Trophoblast cell (in vitro differentiated cells and primary cell): ENCODE measurements around the gene TTC39B.

ENCODE experiments used
- DNase-seq, 2 donors: peaks; one replicate each; pipeline ENCODE4 v3.0.0-alpha.2; 2016
- H2AFZ ChIP-seq: 2 replicates; pipeline ENCODE4 v1.6.1; 2013; ENCODE audit warnings: low read length, moderate library complexity, mild to moderate bottlenecking; ENCODE audit not compliant: insufficient read depth, poor library complexity
- H2AK5ac ChIP-seq: 2 replicates; pipeline ENCODE4 v1.6.1; 2013; ENCODE audit warnings: mild to moderate bottlenecking, low read length
- H2BK120ac ChIP-seq: 2 replicates; pipeline ENCODE4 v1.6.1; 2013; ENCODE audit warnings: low read length, mild to moderate bottlenecking, moderate library complexity; ENCODE audit not compliant: insufficient read depth, poor library complexity
- H2BK12ac ChIP-seq: 2 replicates; pipeline ENCODE4 v1.6.1; 2013; ENCODE audit warnings: mild to moderate bottlenecking, low read length, moderate library complexity
- H2BK5ac ChIP-seq: 2 replicates; pipeline ENCODE4 v1.6.1; 2013; ENCODE audit warnings: low read length, low read depth, moderate library complexity, mild to moderate bottlenecking; ENCODE audit not compliant: poor library complexity
- H3K14ac ChIP-seq: 2 replicates; pipeline ENCODE4 v1.6.1; 2013; ENCODE audit warnings: mild to moderate bottlenecking, low read length
- H3K18ac ChIP-seq: 2 replicates; pipeline ENCODE4 v1.6.1; 2013; ENCODE audit warnings: mild to moderate bottlenecking, low read length
- H3K23ac ChIP-seq: 2 replicates; pipeline ENCODE4 v1.6.1; 2013; ENCODE audit warnings: low read length
- H3K27ac ChIP-seq: 2 replicates; pipeline ENCODE4 v1.5.1; 2013; ENCODE audit warnings: low read depth, mild to moderate bottlenecking, inconsistent platforms, low read length, moderate library complexity
- H3K27me3 ChIP-seq: 2 replicates; pipeline ENCODE4 v1.6.1; 2013; ENCODE audit warnings: inconsistent platforms, mild to moderate bottlenecking, low read length, moderate library complexity; ENCODE audit not compliant: insufficient read depth
- H3K36me3 ChIP-seq, 2 experiments: 1 replicate in 1 of 2; 2 replicates in 1 of 2; pipeline ENCODE4 v1.6.1; 2013; ENCODE audit warnings: low read length in 2 of 2, mild to moderate bottlenecking in 2 of 2, moderate library complexity in 1 of 2; ENCODE audit not compliant: insufficient read depth in 2 of 2, control insufficient read depth in 1 of 2
- H3K4ac ChIP-seq: 2 replicates; pipeline ENCODE4 v1.6.1; 2013; ENCODE audit warnings: low read depth, mild to moderate bottlenecking, low read length, moderate library complexity
- H3K4me1 ChIP-seq, 2 experiments: 1 replicate in 1 of 2; 2 replicates in 1 of 2; pipeline ENCODE4 v1.6.1; 2013; ENCODE audit warnings: low read length in 2 of 2, mild to moderate bottlenecking in 2 of 2, moderate library complexity in 1 of 2; ENCODE audit not compliant: insufficient read depth in 2 of 2, control insufficient read depth in 1 of 2
- H3K4me2 ChIP-seq: 2 replicates; pipeline ENCODE4 v1.6.1; 2013; ENCODE audit warnings: inconsistent platforms, mild to moderate bottlenecking, low read length, moderate library complexity
- H3K4me3 ChIP-seq: 2 replicates; pipeline ENCODE4 v1.5.1; 2013; ENCODE audit warnings: mild to moderate bottlenecking, low read depth, low read length, inconsistent platforms
- H3K79me1 ChIP-seq: one replicate; pipeline ENCODE4 v1.6.1; 2013; ENCODE audit warnings: low read length
- H3K79me2 ChIP-seq: 2 replicates; pipeline ENCODE4 v1.6.1; 2013; ENCODE audit warnings: low read length, mild to moderate bottlenecking; ENCODE audit not compliant: control insufficient read depth, insufficient read depth, poor library complexity
- H3K9ac ChIP-seq: 2 replicates; pipeline ENCODE4 v1.6.1; 2013; ENCODE audit warnings: mild to moderate bottlenecking, low read length
- H3K9me3 ChIP-seq: 2 replicates; pipeline ENCODE4 v1.6.1; 2013; ENCODE audit warnings: low read depth, mild to moderate bottlenecking, control low read depth, inconsistent platforms, low read length; ENCODE audit not compliant: insufficient read depth
- H4K12ac ChIP-seq: 2 replicates; pipeline ENCODE4 v1.6.1; 2013; ENCODE audit warnings: low read depth, mild to moderate bottlenecking, low read length, moderate library complexity
- H4K8ac ChIP-seq: 2 replicates; pipeline ENCODE4 v1.6.1; 2013; ENCODE audit warnings: low read depth, mild to moderate bottlenecking, low read length, moderate library complexity
- H4K91ac ChIP-seq: one replicate; pipeline ENCODE4 v1.6.1; 2013; ENCODE audit warnings: low read depth, mild to moderate bottlenecking, low read length, moderate library complexity
- WGBS: extraction: QIAGEN DNeasy Blood & Tissue Kit; methylation state at CpG from one replicate; pipeline ENCODE4 v1.1.7; 2013; ENCODE audit warnings: missing lambda C conversion rate; ENCODE audit not compliant: insufficient read length, insufficient coverage; ENCODE audit errors: extremely low coverage; 5-methylcytosine and 5-hydroxymethylcytosine counted together

The TTC39B gene

GRCh38 chr9:15240927-15241326 is 66.1 kb downstream of the TTC39B start:
- Histone ChIP-seq H3K79me2 (no peaks in the 10 kb centered on the region), H3K18ac (no peak overlapping the region), H2AFZ (no peak overlapping the region), H3K4me3 (no peak overlapping the region), H2BK120ac (no peak overlapping the region), H2BK5ac (no peak overlapping the region), H3K4me2 (no peak overlapping the region), H3K36me3 (no peaks in the 10 kb centered on the region), H3K4ac (no peak overlapping the region), H3K9ac (no peak overlapping the region), H3K9me3 (no peaks in the 10 kb centered on the region), H4K91ac (no peak overlapping the region), H3K14ac (no peak overlapping the region), H3K79me1 (no peaks in the 10 kb centered on the region), H3K27me3 (no peaks in the 10 kb centered on the region), H4K12ac (no peak overlapping the region), H2AK5ac (no peak overlapping the region), H3K23ac (no peak overlapping the region), H3K4me1 (no peaks in the 10 kb centered on the region), H2BK12ac (no peak overlapping the region), H3K27ac (no peak overlapping the region), H4K8ac (no peak overlapping the region)
- WGBS: no CpG with 5 or more reads among the region's 4 CpGs
- DNase-seq: no peak

- Histone ChIP-seq H2BK5ac (no peak overlapping the region), H4K91ac (no peak overlapping the region), H3K4me2 (no peak overlapping the region), H3K9me3 (no peaks in the 10 kb centered on the region), H3K4me1 (no peaks in the 10 kb centered on the region), H3K27ac (no peak overlapping the region), H3K79me1 (no peaks in the 10 kb centered on the region), H2AFZ (no peak overlapping the region), H2BK120ac (no peak overlapping the region), H3K4me3 (no peak overlapping the region), H3K4ac (no peak overlapping the region), H3K36me3 (no peaks in the 10 kb centered on the region), H2BK12ac (no peak overlapping the region), H3K18ac (no peak overlapping the region), H4K12ac (no peak overlapping the region), H3K14ac (no peak overlapping the region), H2AK5ac (no peak overlapping the region), H3K27me3 (no peaks in the 10 kb centered on the region), H4K8ac (no peak overlapping the region), H3K79me2 (no peaks in the 10 kb centered on the region), H3K9ac (no peak overlapping the region), H3K23ac (no peak overlapping the region)
- no CpG with 5 or more reads among the region's 2 CpGs for WGBS
- DNase-seq: no peak
Observed at GRCh38 chr9:15239816-15240215, 67.2 kb downstream of the TTC39B start.

GRCh38 chr9:15238646-15239045 is 68.4 kb downstream of the TTC39B start:
- no peak overlapping the region for H3K4me2 ChIP-seq
- no peaks in the 10 kb centered on the region for H3K4me1 ChIP-seq
- no peak overlapping the region for H3K27ac ChIP-seq
- no peak overlapping the region for H2BK12ac ChIP-seq
- H3K79me2 ChIP-seq: no peaks in the 10 kb centered on the region
- no peak overlapping the region for H4K91ac ChIP-seq
- H3K9me3 ChIP-seq: no peaks in the 10 kb centered on the region
- no peak overlapping the region for H3K4me3 ChIP-seq
- no peak overlapping the region for H3K4ac ChIP-seq
- no peak overlapping the region for H2BK5ac ChIP-seq
- H2BK120ac ChIP-seq: no peak overlapping the region
- no peak overlapping the region for H3K23ac ChIP-seq
- no peak overlapping the region for H4K8ac ChIP-seq
- no peak overlapping the region for H4K12ac ChIP-seq
- no CpG with 5 or more reads among the region's 5 CpGs for WGBS
- H3K18ac ChIP-seq: no peak overlapping the region
- no peaks in the 10 kb centered on the region for H3K27me3 ChIP-seq
- H3K79me1 ChIP-seq: no peaks in the 10 kb centered on the region
- DNase-seq: no peak
- H3K36me3 ChIP-seq: no peaks in the 10 kb centered on the region
- no peak overlapping the region for H3K14ac ChIP-seq
- no peak overlapping the region for H2AFZ ChIP-seq
- H2AK5ac ChIP-seq: no peak overlapping the region
- H3K9ac ChIP-seq: no peak overlapping the region

GRCh38 chr9:15235658-15236057 is 71.4 kb downstream of the TTC39B start:
- H3K27ac ChIP-seq: no peak overlapping the region
- H4K91ac ChIP-seq: no peak overlapping the region
- no peak overlapping the region for H2BK5ac ChIP-seq
- H2BK12ac ChIP-seq: no peak overlapping the region
- H3K23ac ChIP-seq: no peak overlapping the region
- H3K79me2 ChIP-seq: no peaks in the 10 kb centered on the region
- DNase-seq: no peak
- no peaks in the 10 kb centered on the region for H3K79me1 ChIP-seq
- H3K9me3 ChIP-seq: peaks cover 5% of the 10 kb centered on the region
- no peak overlapping the region for H2BK120ac ChIP-seq
- H4K12ac ChIP-seq: no peak overlapping the region
- H2AFZ ChIP-seq: no peak overlapping the region
- no CpG with 5 or more reads among the region's 2 CpGs for WGBS
- H3K4me1 ChIP-seq: no peaks in the 10 kb centered on the region
- H4K8ac ChIP-seq: no peak overlapping the region
- H3K4ac ChIP-seq: no peak overlapping the region
- H2AK5ac ChIP-seq: no peak overlapping the region
- H3K4me2 ChIP-seq: no peak overlapping the region
- no peak overlapping the region for H3K9ac ChIP-seq
- H3K4me3 ChIP-seq: no peak overlapping the region
- no peaks in the 10 kb centered on the region for H3K27me3 ChIP-seq
- no peak overlapping the region for H3K14ac ChIP-seq
- no peak overlapping the region for H3K18ac ChIP-seq
- H3K36me3 ChIP-seq: no peaks in the 10 kb centered on the region
